ENCODE results near the gene P2RX1. TPM values are rescaled to one million over a fixed set of nuclear protein-coding genes. Genes with fewer than 3 reads are reported as not detected.

Gene P2RX1
- total RNA-seq, 1 donor from 2014 or later, result 6.8 TPM

- Histone ChIP-seq H3K36me3 (no peaks in the 10 kb centered on the region), H3K4me3 (no peak overlapping the region), H3K27me3 (no peaks in the 10 kb centered on the region), H3K4me1 (no peaks in the 10 kb centered on the region), H3K27ac (no peak overlapping the region), H3K9me3 (no peaks in the 10 kb centered on the region)
- ATAC-seq (no peak), DNase-seq (no peak)
- intact Hi-C loops (cut with DNase I), result no loop called here
- TF ChIP-seq CTCF (IDR thresholded peaks at IDR 0.05), result no peak
Measured at GRCh38 chr17:3926860-3927627, 10.8 kb upstream of the P2RX1 start.

- Histone ChIP-seq H3K4me1 (no peaks in the 10 kb centered on the region), H3K27me3 (no peaks in the 10 kb centered on the region), H3K27ac (no peak overlapping the region), H3K36me3 (no peaks in the 10 kb centered on the region), H3K9me3 (no peaks in the 10 kb centered on the region), H3K4me3 (no peak overlapping the region)
- TF ChIP-seq CTCF (IDR thresholded peaks at IDR 0.05), result no peak
- intact Hi-C loops (cut with DNase I), result no loop called here
- ATAC-seq, result no peak
- DNase-seq, result no peak
Measured at GRCh38 chr17:3925684-3926485, 9.6 kb upstream of the P2RX1 start.

- H3K36me3 ChIP-seq, result no peaks in the 10 kb centered on the region
- ATAC-seq (no peak), DNase-seq (no peak)
- H3K27ac ChIP-seq, result no peak overlapping the region
- intact Hi-C loops (cut with DNase I), result no loop called here
- H3K4me1 ChIP-seq, result no peaks in the 10 kb centered on the region
- no peak overlapping the region for H3K4me3 ChIP-seq
- no peaks in the 10 kb centered on the region for H3K9me3 ChIP-seq
- no peak for TF ChIP-seq CTCF (IDR thresholded peaks at IDR 0.05)
- H3K27me3 ChIP-seq, result no peaks in the 10 kb centered on the region
Measured at GRCh38 chr17:3924512-3925350, 8.5 kb upstream of the P2RX1 start.

GRCh38 chr17:3923466-3924190, 7.4 kb upstream of the P2RX1 start:
- H3K9me3 ChIP-seq, result no peaks in the 10 kb centered on the region
- ATAC-seq (no peak), DNase-seq (no peak)
- no peaks in the 10 kb centered on the region for H3K27me3 ChIP-seq
- no peak overlapping the region for H3K27ac ChIP-seq
- H3K4me1 ChIP-seq, result no peaks in the 10 kb centered on the region
- no peak overlapping the region for H3K4me3 ChIP-seq
- TF ChIP-seq CTCF (IDR thresholded peaks at IDR 0.05), result no peak
- H3K36me3 ChIP-seq, result no peaks in the 10 kb centered on the region
- intact Hi-C loops (cut with DNase I), result no loop called here

GRCh38 chr17:3922765-3923164, 6.5 kb upstream of the P2RX1 start:
- H3K9me3 ChIP-seq, result no peaks in the 10 kb centered on the region
- no peaks in the 10 kb centered on the region for H3K36me3 ChIP-seq
- no peaks in the 10 kb centered on the region for H3K27me3 ChIP-seq
- intact Hi-C loops (cut with DNase I), result no loop called here
- no peaks in the 10 kb centered on the region for H3K4me1 ChIP-seq
- no peak for TF ChIP-seq CTCF (IDR thresholded peaks at IDR 0.05)
- no peak overlapping the region for H3K27ac ChIP-seq
- DNase-seq (no peak), ATAC-seq (no peak)
- no peak overlapping the region for H3K4me3 ChIP-seq
